Mucosa of gallbladder (tissue), 1 donor: Measurements from ENCODE around the gene CBR1. TPM values are rescaled to one million over a fixed set of nuclear protein-coding genes. Genes with fewer than 3 reads are reported as not detected.
"Not testable (repeated sequence)": the region's sequence is repeated elsewhere in the genome, so short reads cannot be mapped to it uniquely, and the experiment has no call there.

Experiments
- DNase-seq: peaks from one replicate; pipeline ENCODE4 v3.0.0-alpha.2; 2020; ENCODE audit warnings: low spot score
- total RNA-seq: library from RNA; stranded (reverse); gene quantifications from one replicate; pipeline ENCODE4 v1.2.1, GENCODE V29; 2021
- donor health status: DM: no; HTN: no; CAD: no.

The CBR1 gene
- total RNA-seq, 1 donor from 2014 or later, result 133 TPM

DNA sequence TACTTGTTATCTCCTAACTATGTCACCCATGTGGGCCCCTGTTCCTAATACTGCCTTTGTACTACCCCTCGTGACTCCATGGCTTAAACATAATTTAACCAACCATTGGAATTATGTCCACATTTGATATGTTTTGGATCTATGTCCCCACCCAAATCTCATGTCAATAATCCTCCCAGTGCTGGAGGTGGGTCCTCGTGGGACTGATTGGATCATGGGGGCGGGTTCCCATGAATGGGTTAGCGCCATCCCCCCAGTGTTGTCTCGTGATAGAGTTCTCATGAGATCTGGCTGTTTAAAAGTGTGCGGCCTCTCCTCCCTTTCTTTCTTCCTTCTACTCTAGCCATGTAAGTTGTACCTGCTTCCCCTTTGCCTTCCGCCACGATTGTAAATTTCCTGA is 9.8 kb downstream of the CBR1 start:
- no peak for DNase-seq

DNA sequence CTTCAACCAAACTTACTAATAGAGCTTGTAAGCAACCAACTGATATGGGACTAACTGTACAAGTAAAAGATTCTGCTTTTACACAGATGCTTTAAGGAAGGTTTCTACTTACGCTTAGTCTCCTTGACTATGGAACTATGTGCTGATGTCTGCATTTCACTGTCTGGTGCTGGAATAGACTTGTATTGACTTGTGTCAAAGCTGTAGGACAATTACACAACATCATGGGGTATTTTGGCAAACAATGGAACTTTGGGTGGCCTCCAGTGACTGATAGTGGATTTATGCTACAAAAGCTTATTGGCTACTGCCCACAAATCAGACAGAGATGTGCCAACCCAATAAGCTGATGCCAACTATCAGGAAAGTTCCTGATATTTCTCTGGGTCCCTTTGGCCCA is 10.6 kb downstream of the CBR1 start:
- no peak for DNase-seq

DNA sequence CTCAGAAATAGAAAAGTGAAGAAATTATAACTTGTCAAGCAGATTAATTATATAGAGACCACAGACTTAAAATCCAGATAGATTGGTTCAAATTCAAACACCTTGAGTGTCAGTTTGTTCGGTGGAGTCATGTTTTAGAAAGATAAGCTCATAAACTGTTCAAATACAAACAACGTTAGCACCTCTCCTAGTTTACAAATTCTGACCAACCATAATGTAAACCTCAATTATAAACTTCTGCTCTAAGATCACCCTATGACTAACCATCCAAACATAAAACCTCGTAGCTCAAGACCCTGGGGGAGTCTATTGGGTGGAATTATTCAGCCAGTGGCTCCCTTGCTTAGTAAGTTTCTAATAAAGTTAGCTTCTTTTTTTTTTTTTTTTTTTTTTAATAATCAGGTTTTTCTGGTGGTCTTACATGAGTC is 12.4 kb downstream of the CBR1 start:
- no peak for DNase-seq

DNA sequence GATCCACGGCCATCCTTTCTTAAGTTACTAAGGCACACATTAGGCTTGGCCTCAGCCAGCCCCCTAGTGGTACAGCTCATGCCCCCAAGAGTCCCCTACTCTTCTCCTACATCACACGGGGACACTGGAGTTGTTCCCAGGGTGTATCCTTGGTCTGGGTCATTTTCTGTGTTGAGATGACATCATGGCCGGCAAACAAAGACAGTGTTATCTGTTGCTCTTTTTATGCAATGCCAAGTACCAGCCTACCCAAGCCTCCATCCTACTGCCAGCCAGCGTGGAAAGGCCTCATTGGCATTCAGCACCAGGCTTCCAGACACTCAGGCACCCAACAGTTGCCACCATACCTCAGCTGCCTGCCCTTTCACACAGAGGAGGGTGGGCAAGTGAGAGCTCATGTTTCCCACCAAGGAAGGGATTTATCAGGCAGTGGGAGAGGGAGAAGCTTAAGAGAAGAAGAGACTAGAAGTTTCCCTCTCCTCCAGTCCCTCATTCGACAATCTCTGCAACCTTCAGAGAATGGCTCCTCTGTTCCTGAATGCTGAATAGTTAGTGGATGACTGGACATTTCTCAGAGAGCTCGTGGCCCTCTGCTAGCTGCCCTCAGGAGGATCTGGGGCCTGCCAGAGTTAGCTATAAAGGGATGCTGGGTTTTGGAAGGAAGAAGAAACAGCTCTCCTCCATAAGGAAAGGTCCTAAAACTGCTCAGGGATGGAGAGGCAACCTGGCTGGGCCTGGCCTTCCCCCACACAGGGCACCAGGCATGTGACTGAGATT is 17.7 kb downstream of the CBR1 start:
- DNase-seq, result no peak

DNA sequence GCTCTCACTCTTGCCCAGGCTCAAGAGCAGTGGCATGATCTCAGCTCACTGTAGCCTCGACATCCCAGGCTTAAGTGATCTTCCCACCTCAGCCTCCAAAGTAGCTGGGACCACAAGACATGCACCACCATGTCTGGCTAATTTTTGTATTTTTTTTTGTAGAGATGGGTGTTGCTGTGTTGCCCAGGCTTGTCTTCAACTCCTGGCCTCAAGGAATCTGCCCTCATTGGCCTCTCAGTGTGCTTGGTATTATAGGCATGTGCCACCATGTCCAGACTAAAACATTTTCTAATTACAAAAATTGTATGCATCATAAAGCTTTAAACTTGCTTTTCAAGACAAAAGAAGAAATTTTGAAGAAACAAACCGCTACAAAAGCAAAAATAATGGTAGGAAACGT is 20.1 kb downstream of the CBR1 start:
- no peak for DNase-seq

DNA sequence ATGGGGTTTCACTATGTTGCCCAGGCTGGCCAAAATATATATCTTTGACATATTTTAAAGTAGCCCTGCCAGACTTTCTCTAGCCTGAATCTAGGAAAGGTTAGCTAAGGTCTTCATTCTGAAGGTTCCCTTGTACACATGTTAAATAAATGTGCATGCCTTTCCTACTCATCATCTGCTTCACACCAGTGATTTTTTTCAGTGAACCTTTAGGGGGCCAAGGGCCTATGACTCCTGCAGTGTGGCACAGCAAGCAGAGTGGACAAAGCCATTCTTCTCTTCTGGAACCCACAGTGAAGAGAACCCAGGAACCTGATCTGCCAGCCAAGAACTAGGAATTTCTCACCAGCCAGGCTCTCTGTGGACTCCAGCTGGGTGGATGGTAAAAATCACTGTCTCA is 22.9 kb downstream of the CBR1 start:
- DNase-seq, result no peak

DNA sequence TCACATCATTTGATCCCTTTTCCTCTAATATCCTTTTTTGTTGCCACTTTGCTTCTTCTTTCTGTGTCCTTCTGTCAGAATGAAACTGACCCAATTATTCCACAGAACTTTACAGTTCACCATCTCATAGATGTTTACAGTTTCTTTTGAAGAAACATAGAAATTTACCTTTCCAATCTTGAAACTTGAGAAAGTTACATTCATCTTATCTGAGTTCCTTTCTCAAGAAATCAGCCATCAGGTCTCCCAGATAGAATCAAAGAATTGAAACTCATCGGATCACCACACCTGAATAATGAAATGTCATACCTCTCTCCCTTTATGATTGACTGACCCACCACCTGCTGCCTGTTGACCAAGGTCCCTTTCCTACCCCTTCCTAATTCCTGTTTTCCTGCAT is 23.7 kb downstream of the CBR1 start:
- no peak for DNase-seq

DNA sequence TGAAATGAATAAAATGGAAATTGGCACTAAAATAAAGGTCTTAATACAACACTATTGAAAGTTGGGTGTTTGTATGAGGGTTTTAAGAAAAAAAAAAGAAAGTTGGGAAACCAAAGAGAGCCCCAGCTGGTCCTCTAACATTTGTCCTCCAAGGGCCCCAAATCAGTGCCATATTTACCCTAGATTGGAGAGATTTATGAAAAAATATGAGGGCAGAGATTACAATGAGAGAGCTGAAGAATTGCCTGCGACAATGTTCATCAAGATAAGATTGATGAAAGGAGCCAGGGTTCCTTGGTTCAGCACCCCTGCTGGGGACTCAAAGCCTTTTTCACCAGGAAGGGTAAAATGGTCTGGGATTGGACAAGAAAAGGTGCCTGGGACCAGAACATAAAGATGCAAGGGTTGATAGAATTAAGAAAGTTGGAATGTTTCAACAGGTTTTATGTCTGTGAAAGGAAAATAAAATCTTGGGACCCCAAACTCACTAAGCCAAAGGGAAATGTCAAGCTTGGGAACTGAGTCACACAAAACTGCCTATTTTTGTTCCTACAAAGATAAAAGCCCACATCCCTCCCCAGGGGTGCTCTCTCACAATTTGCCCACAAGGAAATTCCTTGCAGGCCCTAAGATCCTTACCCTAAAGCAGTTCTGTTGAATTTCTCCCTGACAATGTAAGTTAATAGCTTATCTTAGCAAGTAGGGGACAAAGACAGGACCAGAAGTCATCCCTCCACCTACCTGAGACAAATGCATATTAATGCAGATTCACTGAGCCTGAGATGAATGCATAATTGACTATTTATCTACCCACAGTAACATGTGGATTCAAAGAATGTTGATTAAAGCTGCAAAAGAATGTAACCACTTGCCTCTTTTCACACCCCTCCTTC is 26.8 kb downstream of the CBR1 start:
- DNase-seq, result no peak

DNA sequence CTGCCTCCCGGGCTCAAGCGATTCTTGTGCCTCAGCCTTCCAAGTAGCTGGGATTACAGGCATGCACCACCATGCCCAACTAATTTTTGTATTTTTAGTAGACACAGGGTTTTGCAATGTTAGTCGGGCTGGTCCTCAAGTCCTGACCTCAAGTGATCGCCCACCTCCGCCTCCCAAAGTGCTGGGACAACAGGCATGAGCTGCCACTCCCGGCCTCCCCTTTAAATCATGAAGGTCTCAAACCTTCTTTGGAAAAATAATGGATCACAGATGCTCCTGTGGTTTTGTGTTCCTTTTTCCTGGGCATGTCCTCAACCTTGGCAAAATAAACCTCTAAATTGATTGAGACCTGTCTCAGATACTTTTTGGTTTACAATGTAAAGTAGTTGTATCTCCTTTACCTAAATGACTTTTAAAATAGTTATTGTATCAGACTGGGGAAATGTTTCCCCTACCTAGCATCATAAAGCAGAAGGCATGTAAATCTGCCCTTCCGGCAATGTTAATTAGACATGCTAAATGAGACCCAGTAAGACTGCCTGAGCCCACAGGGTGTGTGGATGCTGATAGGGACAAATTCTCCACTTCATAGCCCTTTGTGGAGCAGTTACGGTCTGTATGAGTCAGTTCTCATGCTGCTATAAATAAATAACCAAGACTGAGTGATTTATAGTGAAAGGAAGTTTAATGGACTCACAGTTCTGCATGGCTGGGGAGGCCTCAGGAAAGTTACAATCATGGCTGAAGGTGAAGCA is 27.8 kb downstream of the CBR1 start:
- DNase-seq, result no peak

DNA sequence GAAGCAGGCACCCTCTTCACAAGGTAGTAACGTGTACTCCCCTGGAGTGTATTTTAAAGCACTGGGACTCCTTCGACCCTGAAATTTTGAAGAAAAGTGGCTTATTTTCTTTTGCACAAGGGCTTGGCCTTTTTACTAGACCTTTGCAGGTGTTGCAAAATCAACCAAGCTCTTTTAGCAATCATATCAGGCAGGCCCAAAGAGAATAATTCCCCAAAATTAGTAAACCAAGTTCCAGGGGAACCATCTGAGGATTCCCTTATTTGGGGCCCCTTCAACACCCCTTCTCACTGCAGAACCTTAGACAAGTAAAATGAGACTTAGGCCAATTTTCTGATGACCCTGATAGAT is 28.3 kb downstream of the CBR1 start:
- DNase-seq, result no peak

DNA sequence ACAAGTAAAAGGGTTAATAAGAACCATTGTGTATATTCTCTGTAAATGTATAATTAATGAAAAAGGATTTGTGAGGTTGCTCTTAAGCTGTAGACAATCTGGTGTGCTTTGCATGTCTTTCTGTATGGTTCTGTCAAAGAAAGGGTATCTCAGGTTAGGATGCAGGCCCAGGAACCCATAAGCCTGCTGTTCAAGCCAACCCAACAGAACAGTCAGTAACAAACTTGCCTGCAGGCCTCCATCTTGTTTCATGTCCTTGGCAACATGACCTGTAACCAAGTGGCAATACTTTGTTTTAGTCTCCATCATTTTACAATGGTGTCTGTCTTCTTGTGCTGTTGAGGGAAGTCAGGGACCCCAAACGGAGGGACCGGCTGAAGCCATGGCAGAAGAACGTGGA is 29.2 kb downstream of the CBR1 start:
- no peak for DNase-seq

DNA sequence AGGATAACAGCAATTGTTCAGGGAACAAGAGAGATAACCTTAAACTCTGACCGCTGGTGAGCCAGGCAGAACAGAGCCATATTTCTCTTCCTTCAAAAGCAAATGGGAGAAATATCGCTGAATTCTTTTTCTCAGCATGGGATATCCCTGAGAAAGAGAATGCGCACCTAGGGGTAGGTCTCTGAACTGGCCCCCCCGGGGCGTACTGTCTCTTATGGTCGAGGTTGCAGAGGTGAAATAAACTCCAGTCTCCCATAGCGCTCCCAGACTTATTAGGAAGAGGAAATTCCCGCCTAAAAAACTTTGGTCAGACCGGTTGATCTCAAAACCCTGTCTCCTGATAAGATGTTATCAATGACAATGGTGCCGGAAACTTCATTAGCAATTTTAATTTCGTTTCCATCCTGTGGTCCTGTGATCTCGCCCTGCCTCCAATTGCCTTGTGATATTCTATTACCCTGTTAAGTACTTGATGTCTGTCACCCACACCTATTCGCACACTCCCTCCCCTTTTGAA is 29.9 kb downstream of the CBR1 start:
- not testable (repeated sequence) for DNase-seq

DNA sequence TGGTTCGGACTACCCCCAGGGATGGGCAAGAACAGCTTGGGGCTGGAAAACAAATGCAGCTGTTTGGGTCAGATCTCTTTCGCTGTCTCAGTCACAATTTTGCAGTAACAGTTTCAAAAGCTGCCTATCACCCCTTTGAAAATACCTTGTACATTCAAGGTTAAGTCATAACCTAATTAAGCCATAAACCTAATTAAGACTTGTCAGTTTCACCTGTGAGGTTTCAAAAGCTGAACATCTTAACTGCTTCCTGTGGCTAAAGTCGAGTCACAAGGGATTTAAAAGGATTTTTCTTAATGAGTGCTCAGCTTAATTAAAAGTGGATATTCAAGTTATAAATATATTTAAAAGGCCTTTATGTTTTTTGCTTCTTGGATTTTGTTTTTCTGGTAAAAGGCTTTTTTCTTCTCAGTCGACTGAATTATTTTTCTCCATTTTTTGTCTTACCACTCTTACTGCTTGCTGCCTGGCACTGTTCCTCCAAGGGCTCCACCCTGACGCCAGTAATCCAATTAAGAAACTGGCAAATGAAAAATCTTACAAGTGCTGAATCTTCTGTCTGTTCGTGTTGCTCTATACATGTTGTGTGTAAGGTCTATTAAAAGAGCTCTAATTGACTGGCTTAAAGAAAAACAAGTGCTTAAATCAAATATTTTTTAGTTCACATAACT is 31.3 kb downstream of the CBR1 start:
- DNase-seq, result no peak

DNA sequence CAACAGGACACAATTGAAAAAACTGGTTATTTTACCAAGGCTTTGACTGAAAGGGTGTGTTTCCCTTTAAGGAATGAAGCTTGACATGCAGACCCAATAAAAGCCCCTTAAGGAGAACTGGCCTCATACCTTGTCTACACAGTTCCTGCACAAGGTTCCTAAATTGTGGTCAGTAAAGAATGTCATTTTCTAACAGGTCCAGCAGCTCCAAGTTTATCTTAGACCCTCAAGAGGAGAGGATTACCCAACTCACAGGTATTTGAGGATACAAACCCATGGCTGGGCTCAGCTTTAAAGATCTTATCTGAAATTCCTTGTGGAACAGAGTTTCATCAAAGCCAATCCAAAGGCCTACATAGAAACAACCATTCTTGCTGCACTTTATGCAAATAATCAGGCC is 33.6 kb downstream of the CBR1 start:
- no peak for DNase-seq

DNA sequence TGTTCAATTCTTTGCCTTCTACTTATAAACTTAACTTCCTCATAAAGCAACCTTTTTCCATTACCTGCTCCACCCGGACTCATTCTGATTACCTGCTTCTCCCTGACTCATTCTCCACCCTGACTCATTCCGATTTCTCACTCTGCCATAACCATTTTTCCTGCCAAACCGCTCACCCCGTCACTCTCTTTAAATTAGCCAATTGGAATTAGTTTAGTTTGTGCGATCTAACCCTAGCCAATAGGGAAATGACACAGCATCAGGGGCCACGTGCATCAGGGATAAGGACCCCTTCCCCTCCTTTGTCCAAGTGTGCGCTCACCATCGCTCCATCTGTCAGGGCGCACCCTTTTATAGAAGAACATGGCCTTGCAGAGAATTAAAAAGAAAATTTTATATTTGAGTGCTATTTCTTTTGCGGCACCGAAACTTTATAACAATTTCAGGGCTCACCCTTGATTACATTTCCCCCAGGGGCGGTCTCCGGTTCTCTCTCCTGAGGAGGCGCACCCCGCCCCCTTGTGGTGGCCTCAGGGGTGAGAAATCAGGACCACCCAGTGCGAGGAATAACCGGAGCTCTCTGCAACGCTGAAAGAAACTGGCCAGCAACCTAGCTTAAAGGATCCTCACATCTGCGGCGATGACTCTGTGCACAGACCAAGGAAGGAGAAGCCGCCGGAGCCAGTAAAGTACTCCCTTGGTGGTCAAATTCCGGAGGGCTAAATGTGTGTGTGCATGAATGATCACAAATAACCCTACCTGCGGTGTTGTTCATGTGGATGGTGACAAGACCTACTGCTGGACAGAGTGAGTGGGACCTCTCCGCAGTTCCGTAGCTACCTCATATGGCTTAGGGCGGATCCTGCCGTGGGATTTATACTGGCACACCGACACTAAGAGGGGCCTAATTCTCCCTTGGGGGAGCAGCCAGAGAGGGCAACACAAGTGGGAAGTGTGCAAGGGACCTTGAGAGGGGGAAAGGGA is 34.8 kb downstream of the CBR1 start:
- peak; percentile 50 for DNase-seq

DNA sequence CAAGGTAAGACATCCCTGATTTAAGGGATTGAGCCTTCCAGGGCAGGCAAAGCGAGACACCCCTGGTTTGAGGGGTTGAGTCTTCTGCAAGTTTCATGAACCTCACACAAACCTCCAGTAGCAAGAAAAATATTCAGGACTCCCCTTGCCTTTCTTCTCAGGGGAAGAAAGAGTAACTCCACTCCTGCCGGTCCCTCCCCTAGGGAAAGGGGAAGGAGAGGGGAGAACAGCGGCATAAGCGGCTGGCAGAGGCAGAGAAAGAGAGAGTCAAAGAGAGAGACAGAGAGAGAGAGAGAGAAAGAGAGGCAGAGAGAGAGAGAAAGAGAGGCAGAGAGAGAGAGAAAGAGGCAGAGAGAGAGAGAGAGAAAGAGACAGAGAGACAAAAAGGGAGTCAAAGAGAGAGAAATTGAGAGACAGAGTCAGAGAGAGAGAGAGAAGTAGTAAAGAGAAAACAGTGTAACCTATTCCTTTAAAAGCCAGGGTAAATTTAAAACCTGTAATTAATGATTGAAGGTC is 35.6 kb downstream of the CBR1 start:
- no peak for DNase-seq

DNA sequence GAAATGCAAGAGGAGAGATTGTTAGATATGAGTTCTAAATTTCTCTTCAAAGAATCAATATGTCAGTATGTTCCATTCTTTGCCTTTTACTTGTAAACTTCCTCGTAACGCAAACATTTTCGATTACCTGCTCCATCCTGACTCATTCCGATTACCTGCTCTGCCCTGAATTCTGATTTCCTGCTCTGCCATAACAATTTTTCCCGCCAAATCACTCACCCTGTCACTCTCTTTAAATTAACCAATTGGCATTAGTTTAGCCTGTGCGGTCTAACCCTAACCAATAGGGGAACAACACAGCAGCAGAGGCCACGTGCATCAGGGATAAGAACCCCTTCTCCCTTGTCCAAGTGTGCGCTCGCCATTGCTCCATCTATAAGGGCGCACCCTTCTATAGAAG is 40.0 kb downstream of the CBR1 start:
- no peak for DNase-seq

DNA sequence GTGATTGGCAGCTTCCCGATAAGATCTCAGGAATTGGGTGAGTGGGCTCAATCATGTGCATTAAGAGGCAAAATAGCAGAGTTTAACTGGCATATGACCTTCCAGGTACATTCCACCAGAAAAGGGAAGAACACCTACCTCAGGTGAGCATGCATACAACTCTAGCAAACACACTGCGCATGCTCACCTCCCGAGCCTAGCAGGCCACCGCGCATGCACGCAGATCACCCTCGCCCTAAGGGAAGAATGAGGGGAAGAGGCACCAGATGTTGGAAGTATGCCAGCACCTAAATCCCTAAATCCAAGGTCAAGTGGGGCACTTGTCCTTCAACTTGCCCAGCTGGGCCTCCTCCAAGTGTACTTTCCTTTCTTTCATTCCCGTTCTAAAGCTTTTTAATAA is 41.4 kb downstream of the CBR1 start:
- DNase-seq, result no peak

DNA sequence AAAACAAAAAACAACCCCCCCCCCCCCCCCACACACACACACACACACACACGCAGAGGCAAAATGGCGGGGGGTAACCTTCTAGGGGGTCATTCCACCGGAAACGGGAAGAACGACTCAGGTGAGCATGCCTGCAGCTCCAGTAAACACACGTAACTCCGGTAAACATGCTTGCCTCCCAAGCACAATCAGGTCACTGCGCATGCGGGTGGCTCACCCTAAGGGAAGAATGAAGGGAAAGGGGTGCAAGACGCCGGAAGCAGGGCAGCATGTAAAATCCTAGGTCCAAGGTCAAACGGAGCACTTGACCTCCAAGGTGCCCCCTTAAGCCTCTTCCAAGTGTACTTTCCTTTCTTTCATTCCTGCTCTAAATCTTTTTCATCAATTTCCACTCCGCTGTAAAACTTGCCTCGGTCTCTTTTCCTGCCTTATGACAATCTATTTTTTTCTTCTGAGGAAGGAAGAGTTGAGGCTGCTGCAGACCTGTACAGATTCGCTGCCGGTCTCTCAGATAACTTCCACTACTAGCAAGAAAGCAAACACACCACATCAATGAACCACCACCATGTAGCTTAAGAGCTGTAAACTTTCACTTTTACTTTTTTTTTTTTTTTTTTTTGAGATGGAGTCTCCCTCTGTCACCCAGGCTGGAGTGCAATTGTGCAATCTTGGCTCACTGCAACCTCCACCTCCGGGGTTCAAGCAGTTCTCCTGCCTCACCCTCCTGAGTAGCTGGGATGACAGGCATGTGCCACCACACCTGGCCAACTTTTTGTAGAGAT is 44.0 kb downstream of the CBR1 start:
- DNase-seq, result peak; percentile 63
